ENCODE data around the gene SLC46A2.

- TF ChIP-seq CTCF (IDR thresholded peaks at IDR 0.05; ENCODE audit: insufficient read depth, low read length, poor library complexity, severe bottlenecking) (no peak), EZH2phosphoT487 (conservative IDR thresholded peaks at IDR 0.05; ENCODE audit: low read length) (no peak)
These were observed 33.8 kb downstream of the SLC46A2 start for GRCh38 chr9:112856843-112857242.
